K562 (cell line): ENCODE data around the gene FADS1. TPM values are rescaled to one million over a fixed set of nuclear protein-coding genes. Genes with fewer than 3 reads are reported as not detected.
A peak's percentile ranks its signal among the peaks of the same experiment; 100 is the strongest.

Experiments used
- ATF4 ChIP-seq: fragments of 450-650 bp; formaldehyde crosslinking; IDR thresholded peaks from 2 replicates; pipeline ENCODE4 v1.4.0; 2022; ENCODE audit warnings: mild to moderate bottlenecking, moderate library complexity
- BCLAF1 ChIP-seq, 2 experiments: fragments of 450-650 bp in 1 of 2; IDR thresholded peaks; 2 replicates each; pipeline ENCODE4 v1.6.1; 2011 to 2017; ENCODE audit warnings: low read depth in 2 of 2, antibody characterized with exemption in 1 of 2, borderline replicate concordance in 1 of 2, low read length in 1 of 2, mild to moderate bottlenecking in 1 of 2, mixed read lengths in 1 of 2; ENCODE audit not compliant: control insufficient read depth in 1 of 2
- CBFA2T3 ChIP-seq: fragments of 450-650 bp; IDR thresholded peaks from 2 replicates; pipeline ENCODE4 v1.6.1; 2017
- CBX1 ChIP-seq: sonication (generic); IDR thresholded peaks from 2 replicates; pipeline ENCODE4 v1.6.1; 2016; ENCODE audit warnings: antibody characterized with exemption, low read depth, mild to moderate bottlenecking
- CTBP1 ChIP-seq: fragments of 450-650 bp; IDR thresholded peaks from 2 replicates; pipeline ENCODE4 v1.6.1; 2016; ENCODE audit warnings: borderline replicate concordance
- JUND ChIP-seq, 2 experiments: IDR thresholded peaks; 2 replicates in 1 of 2; 3 replicates in 1 of 2; pipeline ENCODE4 v1.6.1; 2011; ENCODE audit warnings: borderline replicate concordance in 2 of 2, low read depth in 2 of 2, low read length in 2 of 2, improper control_type of control experiment in 1 of 2, missing biosample characterization in 1 of 2, missing genetic modification characterization in 1 of 2, missing genetic modification reagents in 1 of 2
- MIER1 ChIP-seq: fragments of 450-650 bp; IDR thresholded peaks from 2 replicates; pipeline ENCODE4 v1.6.1; 2016; ENCODE audit warnings: antibody characterized with exemption, mild to moderate bottlenecking, low read depth
- NFIC ChIP-seq: fragments of 450-650 bp; IDR thresholded peaks from 2 replicates; pipeline ENCODE4 v1.6.1; 2017; ENCODE audit warnings: mild to moderate bottlenecking, inconsistent platforms
- OTX1 ChIP-seq: fragments of 450-650 bp; formaldehyde crosslinking; IDR thresholded peaks from 2 replicates; pipeline ENCODE4 v1.4.0; 2022; ENCODE audit warnings: mild to moderate bottlenecking
- PHF21A ChIP-seq: fragments of 450-650 bp; IDR thresholded peaks from 2 replicates; pipeline ENCODE4 v1.6.1; 2017; ENCODE audit warnings: low read depth, borderline replicate concordance
- PYGO2 ChIP-seq: fragments of 450-650 bp; IDR thresholded peaks from 2 replicates; pipeline ENCODE4 v1.6.1; 2016; ENCODE audit warnings: mild to moderate bottlenecking, missing genetic modification characterization, moderate library complexity, missing compliant biosample characterization
- RFX5 ChIP-seq: IDR thresholded peaks from 2 replicates; pipeline ENCODE4 v1.6.1; 2011; ENCODE audit warnings: low read depth, mild to moderate bottlenecking, improper control_type of control experiment, low read length
- RFX7 ChIP-seq: fragments of 250-450 bp; sonication (Bioruptor Pico); IDR thresholded peaks from 2 replicates; pipeline ENCODE4 v1.5.1; 2021; ENCODE audit warnings: mild to moderate bottlenecking
- TSHZ1 ChIP-seq: fragments of 250-450 bp; sonication (Bioruptor Pico); IDR thresholded peaks from 2 replicates; pipeline ENCODE4 v1.4.0; 2020; ENCODE audit warnings: mild to moderate bottlenecking, moderate library complexity
- U2AF2 ChIP-seq: fragments of 200-400 bp; formaldehyde crosslinking; optimal IDR thresholded peaks from 2 replicates; pipeline ENCODE3; 2017; ENCODE audit warnings: low read depth, mild to moderate bottlenecking, low read length
- USF1 ChIP-seq: sonication (generic); formaldehyde crosslinking; IDR thresholded peaks from 2 replicates; pipeline ENCODE4 v1.9.0; 2022; ENCODE audit warnings: mild to moderate bottlenecking, missing genetic modification reagents
- ZFP1 ChIP-seq: fragments of 450-650 bp; formaldehyde crosslinking; IDR thresholded peaks from 2 replicates; pipeline ENCODE4 v1.4.0; 2020; ENCODE audit warnings: mild to moderate bottlenecking, mixed read lengths
- ZKSCAN3 ChIP-seq: fragments of 250-450 bp; sonication (Bioruptor Pico); IDR thresholded peaks from 2 replicates; pipeline ENCODE4 v1.4.0; 2020
- ZNF3 ChIP-seq: fragments of 250-450 bp; sonication (Bioruptor Pico); IDR thresholded peaks from 2 replicates; pipeline ENCODE4 v1.5.0; 2021; ENCODE audit warnings: mild to moderate bottlenecking, moderate library complexity
- polyA plus RNA-seq, 8 experiments: library from polyadenylated mRNA; depleted of rRNA in 4 of 8; stranded (reverse) in 5 of 8; unstranded in 3 of 8; fragments of >200 nt; fragmentation: Nextera tagmentation in 2 of 8; fragmentation: Illumina TruSeq in 1 of 8; extraction: Ambion mirVana in 2 of 8; extraction: Trizol in 1 of 8; gene quantifications; 2 replicates each; pipeline versions ENCODE4 v1.2.1 to v1.2.3, GENCODE V29; 2011 to 2014; ENCODE audit warnings: inconsistent platforms in 1 of 8, missing spikeins in 1 of 8
- total RNA-seq, 7 experiments: library from RNA; depleted of rRNA in 6 of 7; stranded (reverse); fragments of >200 nt in 6 of 7; fragmentation: Illumina TruSeq in 2 of 7; extraction: Trizol in 2 of 7; gene quantifications; 2 replicates each; pipeline versions ENCODE4 v1.2.1 to v1.2.3, GENCODE V29; 2011 to 2021; ENCODE audit warnings: low replicate concordance in 1 of 7

The FADS1 gene
- total and polyA plus RNA-seq, 9 of the 15 experiments (the other 6 are each of a cell fraction or from before 2014, with no cell fraction given), result 110 to 864 (median 364) TPM

- TF ChIP-seq BCLAF1 (IDR thresholded peaks at IDR 0.05; ENCODE audit: borderline replicate concordance in 1 of 2, control insufficient read depth in 1 of 2, low read depth in 2 of 2, low read length in 1 of 2) (no peak), TSHZ1 (no peak), CBX1 (no peak), RFX7 (no peak), ZNF3 (CRISPR knock-in tag) (no peak), MIER1 (no peak), PYGO2 (tag) (no peak), JUND (IDR thresholded peaks at IDR 0.05; ENCODE audit: borderline replicate concordance, low read depth, low read length) (0 out of 2 replicates have a peak, but pooled peaks have one; percentile 3), JUND (tag; IDR thresholded peaks at IDR 0.05; ENCODE audit: borderline replicate concordance, low read depth, low read length) (no peak), USF1 (no peak), NFIC (peak; percentile 84), ZFP1 (CRISPR knock-in tag) (no peak), PHF21A (no peak), OTX1 (CRISPR knock-in tag) (no peak), CTBP1 (peak; percentile 29; the same call in 1 of the 2 replicates), CBFA2T3 (no peak), ZKSCAN3 (CRISPR knock-in tag) (no peak), U2AF2 (no peak), ATF4 (CRISPR knock-in tag) (no peak), RFX5 (no peak)
Measured at GRCh38 chr11:61860054-61860903, 43.5 kb upstream of the FADS1 start (continued).
